Colonic mucosa (tissue), 4 donors: ENCODE results near the gene SLC13A5. TPM values are rescaled to one million over a fixed set of nuclear protein-coding genes. Genes with fewer than 3 reads are reported as not detected.
A peak's percentile ranks its signal among the peaks of the same experiment; 100 is the strongest.

Experiments used
- DNase-seq: peaks from one replicate; pipeline ENCODE4 v3.0.0-alpha.2; 2020
- H3K27ac ChIP-seq: fragments of 200-600 bp; one replicate; pipeline ENCODE4 v1.8.0; 2021
- H3K27me3 ChIP-seq: fragments of 200-600 bp; one replicate; pipeline ENCODE4 v1.8.0; 2021
- H3K36me3 ChIP-seq: fragments of 200-600 bp; one replicate; pipeline ENCODE4 v1.8.0; 2021
- H3K4me1 ChIP-seq: fragments of 200-600 bp; one replicate; pipeline ENCODE4 v1.8.0; 2021; ENCODE audit warnings: mild to moderate bottlenecking
- H3K4me3 ChIP-seq: fragments of 200-600 bp; one replicate; pipeline ENCODE4 v1.8.0; 2021
- H3K9ac ChIP-seq, 2 donors: one replicate each; pipeline ENCODE4 v1.7.0; 2013; ENCODE audit warnings: control low read depth in 2 of 2, low read depth in 2 of 2, low read length in 2 of 2
- H3K9me3 ChIP-seq: fragments of 200-600 bp; one replicate; pipeline ENCODE4 v1.8.0; 2021
- intact Hi-C: fragments of 100-400 bp; cut with DNase I; formaldehyde crosslinking; loops from one replicate; pipeline ENCODE4 v1.14.1; 2022
- total RNA-seq, 2 donors: library from RNA; stranded (reverse); fragmentation: NEBNext Ultra II Directional in 1 of 2; extraction: Animal tissue kit (Norgen Biotek cat#: 25700) in 1 of 2; gene quantifications; one replicate each; pipeline ENCODE4 v1.2.1, GENCODE V29; 2021
- TF ChIP-seq, protein P1 (sequence below): fragments of 200-600 bp; IDR thresholded peaks from one replicate; pipeline ENCODE4 v1.8.0; 2022; ENCODE audit warnings: antibody characterized with exemption, mild to moderate bottlenecking
- donor health status: healthy.
- donor health status: DM: no; HTN: no; CAD: no.
- donor health status: DM: no; HTN: no; CAD: no.

The SLC13A5 gene
- total RNA-seq, 2 donors from 2014 or later = 0.62 TPM; not detected in 1

DNA sequence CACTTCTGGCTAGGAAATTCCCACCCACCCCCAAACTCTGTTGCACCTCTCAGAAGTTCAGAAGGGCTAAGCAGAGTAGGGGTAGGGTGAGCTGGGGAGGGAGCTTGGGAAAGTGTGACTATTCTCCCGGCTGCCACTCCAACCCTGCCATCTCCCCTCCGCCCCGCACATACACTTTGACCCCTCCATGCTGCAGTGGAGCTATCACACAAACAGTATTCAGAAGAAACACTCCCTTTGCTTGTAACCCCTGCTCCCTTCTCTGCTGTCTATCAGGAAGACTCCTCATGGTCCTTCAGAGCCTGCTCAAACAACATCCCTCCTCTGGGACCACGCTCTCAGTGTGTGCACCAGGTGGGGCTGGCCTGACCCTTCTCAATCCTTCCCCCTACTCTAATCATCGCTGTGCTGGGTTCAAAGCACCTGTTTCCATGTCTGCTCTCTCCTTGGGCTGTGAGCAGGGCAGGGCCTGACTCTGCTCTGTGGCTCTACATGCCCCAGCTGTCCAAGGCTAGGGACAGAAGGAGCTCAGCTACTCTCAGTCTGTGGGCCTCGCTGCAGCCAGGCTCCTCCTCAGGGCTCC is 8.6 kb downstream of the SLC13A5 start:
- Histone ChIP-seq H3K9ac (no peak overlapping the region), H3K36me3 (no peaks in the 10 kb centered on the region), H3K4me3 (no peak overlapping the region), H3K27me3 (no peaks in the 10 kb centered on the region), H3K9me3 (no peaks in the 10 kb centered on the region), H3K4me1 (no peaks in the 10 kb centered on the region), H3K27ac (no peak overlapping the region)
- no peak for DNase-seq
- intact Hi-C loops = no loop called here
- TF ChIP-seq, protein P1, sequence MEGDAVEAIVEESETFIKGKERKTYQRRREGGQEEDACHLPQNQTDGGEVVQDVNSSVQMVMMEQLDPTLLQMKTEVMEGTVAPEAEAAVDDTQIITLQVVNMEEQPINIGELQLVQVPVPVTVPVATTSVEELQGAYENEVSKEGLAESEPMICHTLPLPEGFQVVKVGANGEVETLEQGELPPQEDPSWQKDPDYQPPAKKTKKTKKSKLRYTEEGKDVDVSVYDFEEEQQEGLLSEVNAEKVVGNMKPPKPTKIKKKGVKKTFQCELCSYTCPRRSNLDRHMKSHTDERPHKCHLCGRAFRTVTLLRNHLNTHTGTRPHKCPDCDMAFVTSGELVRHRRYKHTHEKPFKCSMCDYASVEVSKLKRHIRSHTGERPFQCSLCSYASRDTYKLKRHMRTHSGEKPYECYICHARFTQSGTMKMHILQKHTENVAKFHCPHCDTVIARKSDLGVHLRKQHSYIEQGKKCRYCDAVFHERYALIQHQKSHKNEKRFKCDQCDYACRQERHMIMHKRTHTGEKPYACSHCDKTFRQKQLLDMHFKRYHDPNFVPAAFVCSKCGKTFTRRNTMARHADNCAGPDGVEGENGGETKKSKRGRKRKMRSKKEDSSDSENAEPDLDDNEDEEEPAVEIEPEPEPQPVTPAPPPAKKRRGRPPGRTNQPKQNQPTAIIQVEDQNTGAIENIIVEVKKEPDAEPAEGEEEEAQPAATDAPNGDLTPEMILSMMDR = no peak

DNA sequence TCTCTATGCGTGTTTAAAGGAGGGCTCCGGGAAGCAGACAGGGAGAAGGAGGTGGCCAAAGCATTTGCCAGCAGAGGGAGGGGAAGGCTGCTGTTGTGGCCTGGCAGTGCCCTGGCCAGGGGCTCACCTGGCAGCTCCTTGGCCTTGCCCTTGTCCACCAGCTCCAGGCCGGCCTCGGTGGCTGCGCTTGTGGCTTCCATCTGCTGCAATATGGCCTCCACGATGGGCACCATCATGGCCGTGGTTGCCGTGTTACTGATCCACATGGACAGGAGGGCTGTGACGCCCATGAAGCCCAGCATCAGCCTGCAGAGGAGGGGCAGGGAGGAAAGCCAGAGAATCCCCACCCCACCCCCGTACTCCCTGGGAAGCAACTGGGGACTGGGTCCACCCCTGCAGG is 9.4 kb downstream of the SLC13A5 start:
- no peak for DNase-seq
- H3K9ac ChIP-seq = no peak overlapping the region

DNA sequence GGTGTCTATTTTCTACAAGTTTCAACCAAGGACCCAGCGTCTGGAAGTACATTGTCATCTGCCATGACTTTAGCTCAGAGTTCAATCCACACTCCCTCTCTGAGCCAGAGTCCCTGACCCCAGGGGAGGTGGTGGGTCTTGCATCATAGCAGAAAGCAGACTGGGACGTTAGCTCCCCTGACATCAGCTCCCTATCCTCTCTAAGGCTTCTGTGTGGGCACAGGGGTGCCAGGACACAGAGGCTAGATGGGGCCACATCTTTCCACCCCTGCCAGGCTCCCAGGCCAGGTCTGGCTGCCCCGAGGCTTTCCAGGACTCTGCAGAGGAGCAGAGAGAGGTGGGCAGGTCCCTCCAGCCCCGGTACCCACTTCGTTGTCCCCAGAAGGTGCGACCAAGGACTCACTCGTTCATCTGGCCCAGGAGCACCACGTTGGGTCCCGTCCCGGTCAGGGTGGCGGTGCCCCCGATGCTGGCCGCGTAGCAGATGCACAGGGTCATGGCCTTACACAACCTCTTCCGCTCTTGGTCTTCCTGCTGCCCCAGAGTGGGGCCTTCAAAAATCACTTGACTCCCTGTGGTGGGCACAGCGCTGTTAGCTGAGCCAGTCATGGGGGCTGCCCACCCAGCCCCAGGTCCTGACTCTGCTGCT is 10.5 kb downstream of the SLC13A5 start:
- H3K9ac ChIP-seq = no peak overlapping the region

More for the DNA sequence above, 9.4 kb downstream of the SLC13A5 start:
- intact Hi-C loops = no loop called here
- Histone ChIP-seq H3K4me1 (no peaks in the 10 kb centered on the region), H3K36me3 (no peaks in the 10 kb centered on the region), H3K4me3 (no peak overlapping the region), H3K27me3 (no peaks in the 10 kb centered on the region), H3K27ac (no peak overlapping the region), H3K9me3 (no peaks in the 10 kb centered on the region)
- TF ChIP-seq, protein P1 = no peak

GRCh38 chr17:6701719-6702118 is 11.4 kb downstream of the SLC13A5 start:
- Histone ChIP-seq H3K4me1 (no peaks in the 10 kb centered on the region), H3K9me3 (no peaks in the 10 kb centered on the region), H3K9ac (no peak overlapping the region), H3K27me3 (no peaks in the 10 kb centered on the region), H3K36me3 (no peaks in the 10 kb centered on the region), H3K27ac (no peak overlapping the region), H3K4me3 (no peak overlapping the region)
- TF ChIP-seq, protein P1 = no peak
- peak; percentile 30 for DNase-seq
- intact Hi-C loops = no loop called here

More for the DNA sequence above, 10.5 kb downstream of the SLC13A5 start:
- Histone ChIP-seq H3K4me3 (no peak overlapping the region), H3K36me3 (no peaks in the 10 kb centered on the region), H3K4me1 (no peaks in the 10 kb centered on the region), H3K27ac (no peak overlapping the region), H3K27me3 (no peaks in the 10 kb centered on the region), H3K9me3 (no peaks in the 10 kb centered on the region)
- intact Hi-C loops = no loop called here
- no peak for DNase-seq
- TF ChIP-seq, protein P1 = no peak

- Histone ChIP-seq H3K9me3 (no peaks in the 10 kb centered on the region), H3K27ac (no peak overlapping the region), H3K4me1 (no peaks in the 10 kb centered on the region), H3K9ac (no peak overlapping the region), H3K36me3 (no peaks in the 10 kb centered on the region), H3K4me3 (no peak overlapping the region), H3K27me3 (no peaks in the 10 kb centered on the region)
- intact Hi-C loops = no loop called here
- TF ChIP-seq, protein P1 = no peak
- DNase-seq = no peak
Measured at GRCh38 chr17:6700948-6701307, 12.2 kb downstream of the SLC13A5 start.
